Activated T-helper 1 cell treated with anti-CD3 and anti-CD28 coated beads, Interleukin-2, amount 50 U/mL, for 16 hours (primary cell): ENCODE results near the gene CCDC159.
"Not testable (repeated sequence)": the region's sequence is repeated elsewhere in the genome, so short reads cannot be mapped to it uniquely, and the experiment has no call there.

Experiments
- DNase-seq, 2 donors: peaks; one replicate each; pipeline ENCODE4 v3.0.0-alpha.2; 2020; ENCODE audit warnings: low read depth in 1 of 2, low spot score in 1 of 2

The CCDC159 gene

DNA sequence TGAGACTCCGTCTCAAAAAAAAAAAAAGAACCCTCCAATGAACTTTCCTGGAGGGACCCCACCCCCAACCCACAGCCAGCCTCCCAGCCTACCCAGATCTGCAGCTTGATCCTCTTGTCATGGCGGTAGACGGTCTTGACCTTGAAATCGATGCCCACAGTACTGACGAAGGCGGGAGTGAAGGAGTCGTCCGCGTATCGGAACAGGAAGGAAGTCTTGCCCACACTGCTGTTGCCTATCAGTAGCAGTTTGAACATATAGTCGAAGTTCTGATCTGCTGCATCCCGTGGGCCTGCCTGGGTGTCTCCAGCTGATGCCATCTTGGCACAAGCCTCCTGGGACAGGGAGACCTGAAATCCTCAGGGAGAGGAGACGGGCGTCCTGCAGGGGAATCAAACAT lies 9.2 kb upstream of the CCDC159 start:
- no peak for DNase-seq

GRCh38 chr19:11338121-11338520 lies 8.2 kb upstream of the CCDC159 start:
- no peak for DNase-seq

GRCh38 chr19:11338569-11339253 lies 7.6 kb upstream of the CCDC159 start:
- DNase-seq = no peak

DNA sequence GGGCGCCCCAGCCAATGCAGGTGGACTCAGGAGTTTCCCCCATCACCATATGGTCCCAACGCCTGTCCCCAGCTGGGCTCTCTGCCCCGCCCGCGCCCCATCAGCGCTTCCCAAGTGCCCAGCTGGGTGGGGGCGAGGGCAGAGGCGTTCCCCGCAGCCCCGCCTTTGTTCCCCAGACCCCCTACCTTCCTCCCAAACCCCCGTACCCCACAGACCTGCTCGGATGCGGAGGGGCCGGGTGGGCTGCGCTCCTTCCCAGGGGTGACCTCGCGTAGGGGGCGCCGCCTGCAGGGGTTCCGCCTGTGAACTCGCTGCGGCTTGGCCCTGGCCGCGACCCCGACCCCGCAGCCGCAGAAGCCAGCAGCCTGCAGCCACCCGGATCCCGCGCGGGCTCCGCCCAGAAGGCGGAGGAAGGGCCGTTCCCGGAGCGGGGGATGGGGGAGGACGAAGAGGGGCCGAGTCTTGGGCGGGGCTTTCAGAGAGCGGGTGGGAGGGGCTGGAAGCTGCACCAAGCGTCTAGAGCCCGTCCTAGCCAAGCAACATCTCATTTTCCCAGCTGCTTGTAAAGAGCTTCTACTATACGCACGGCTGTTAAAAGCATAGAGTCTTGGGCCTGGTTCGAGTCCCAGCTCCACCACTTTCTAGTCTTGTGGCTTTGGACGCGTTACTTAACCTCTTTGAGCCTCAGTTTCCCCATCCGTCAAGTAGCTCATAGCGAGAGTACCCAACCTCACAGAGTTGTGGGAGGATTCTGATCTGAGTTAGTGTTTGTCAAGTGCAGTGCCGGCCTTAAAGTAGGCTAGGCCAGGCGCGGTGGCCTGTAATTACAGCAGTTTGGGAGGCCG lies 6.8 kb upstream of the CCDC159 start, which contains the start of gene RAB3D:
Gene RAB3D, minus strand, starts transcription at position 404 of the 845 bp plus-strand sequence. CDS start 2,258 bp downstream, outside the sequence.
- DNase-seq = peak; percentile 59 to 61

DNA sequence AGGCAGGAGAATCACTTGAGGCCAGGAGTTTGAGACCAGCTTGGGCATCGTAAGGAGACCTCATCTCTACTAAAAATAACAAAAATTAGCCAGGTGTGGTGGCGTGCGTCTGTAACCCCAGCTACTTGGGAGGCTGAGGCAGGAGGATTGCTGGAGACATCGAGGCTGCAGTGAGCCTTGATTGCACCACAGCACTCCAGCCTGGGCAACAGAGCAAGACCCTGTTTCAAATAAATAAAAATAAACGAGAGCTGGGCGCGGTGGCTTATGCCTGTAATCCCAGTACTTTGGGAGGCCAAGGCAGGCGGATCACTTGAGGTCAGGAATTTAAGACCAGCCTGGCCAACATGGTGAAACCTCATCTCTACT lies 6.2 kb upstream of the CCDC159 start:
- not testable (repeated sequence) for DNase-seq

DNA sequence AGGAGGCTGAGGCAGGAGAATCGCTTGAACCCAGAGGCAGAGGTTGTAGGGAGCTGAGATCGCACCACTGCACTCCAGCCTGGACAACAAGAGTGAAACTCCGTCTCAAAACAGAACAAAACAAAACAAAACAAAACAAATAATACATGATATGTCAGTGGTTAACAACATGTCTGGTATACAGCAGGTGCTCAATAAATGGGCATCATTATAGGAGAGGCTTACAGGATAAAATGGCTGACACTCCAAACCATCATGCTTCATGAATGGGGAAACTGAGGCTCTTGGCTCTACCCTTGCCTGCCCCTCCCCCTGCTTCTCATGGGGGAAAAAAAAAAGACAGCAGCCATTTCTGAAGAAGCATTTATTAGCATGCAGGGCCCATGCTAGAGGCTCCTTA lies 3.9 kb upstream of the CCDC159 start:
- DNase-seq = no peak

GRCh38 chr19:11345122-11345803 lies 1.1 kb upstream of the CCDC159 start:
- no peak for DNase-seq

- DNase-seq = no peak
Observed at GRCh38 chr19:11347546-11348039, 1.3 kb downstream of the CCDC159 start.

- DNase-seq = no peak
Observed at GRCh38 chr19:11349171-11349570, 2.9 kb downstream of the CCDC159 start.

DNA sequence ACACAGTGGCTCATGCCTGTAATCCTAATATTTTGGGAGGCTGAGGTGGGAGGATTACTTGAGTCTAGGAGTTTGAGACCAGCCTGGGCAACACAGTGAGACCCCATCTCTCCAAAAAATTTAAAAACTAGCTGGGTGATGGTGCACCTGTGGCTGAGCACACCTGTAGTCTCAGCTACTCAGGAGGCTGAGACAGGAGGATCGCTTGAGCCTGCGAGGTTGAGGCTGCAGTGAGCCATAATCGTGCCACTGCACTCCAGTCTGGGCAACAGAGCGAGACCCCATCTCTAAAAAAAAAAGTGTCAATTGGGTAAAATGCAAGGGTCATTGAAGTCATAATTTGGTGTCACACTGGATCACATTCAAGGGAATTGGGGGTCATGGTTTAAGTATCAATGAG lies 7.8 kb downstream of the CCDC159 start:
- DNase-seq = not testable (repeated sequence)

DNA sequence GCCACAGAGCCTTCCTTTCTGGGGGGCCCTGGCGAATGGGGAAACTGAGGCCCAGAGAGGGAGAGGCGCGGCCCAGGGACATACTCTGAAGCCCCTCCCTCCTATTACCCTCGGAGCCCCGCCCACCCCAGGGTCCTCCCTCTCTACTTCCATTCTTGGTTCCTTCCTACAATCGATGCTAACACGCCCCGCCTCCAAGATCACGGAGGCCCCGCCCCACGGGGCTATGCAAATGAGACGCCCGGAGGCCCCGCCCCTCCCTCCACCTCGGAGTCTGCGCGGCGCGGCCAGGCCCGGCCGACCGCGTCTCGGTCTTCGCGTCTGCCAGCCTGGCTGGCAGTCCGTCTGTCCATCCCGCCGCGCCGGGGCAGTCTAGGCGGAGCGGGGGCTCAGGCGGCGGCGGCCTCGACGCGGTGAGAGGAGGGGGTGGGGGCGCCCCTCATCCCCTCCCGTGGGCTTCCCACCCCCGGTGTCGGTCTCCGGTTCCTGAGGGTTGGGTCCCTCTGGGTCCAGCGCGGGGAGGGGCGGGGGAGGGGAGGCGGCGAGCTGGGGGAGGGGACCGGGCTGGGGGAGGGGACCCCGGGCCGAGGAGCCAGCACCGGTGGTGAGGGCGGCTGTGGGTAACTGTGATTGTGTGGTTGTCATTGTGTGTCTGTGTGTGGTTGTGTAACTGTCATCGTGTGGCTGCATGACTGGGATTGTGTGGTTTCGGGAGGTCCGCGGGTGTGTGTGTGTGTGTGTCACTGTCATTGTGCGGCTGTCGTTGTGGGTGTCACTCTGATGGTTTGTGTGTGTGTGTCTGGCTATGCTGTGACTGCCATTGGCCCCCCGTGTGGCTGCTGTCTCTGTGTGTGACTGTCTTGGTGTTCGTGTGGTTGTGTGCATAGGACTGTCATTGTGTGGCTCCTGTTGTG lies 9.1 kb downstream of the CCDC159 start, which contains the start of gene PLPPR2:
Gene PLPPR2, plus strand, starts transcription at position 273 of the 914 bp plus-strand sequence. CDS start 2,242 bp downstream, outside the sequence.
- peak; percentile 51 to 63 for DNase-seq

DNA sequence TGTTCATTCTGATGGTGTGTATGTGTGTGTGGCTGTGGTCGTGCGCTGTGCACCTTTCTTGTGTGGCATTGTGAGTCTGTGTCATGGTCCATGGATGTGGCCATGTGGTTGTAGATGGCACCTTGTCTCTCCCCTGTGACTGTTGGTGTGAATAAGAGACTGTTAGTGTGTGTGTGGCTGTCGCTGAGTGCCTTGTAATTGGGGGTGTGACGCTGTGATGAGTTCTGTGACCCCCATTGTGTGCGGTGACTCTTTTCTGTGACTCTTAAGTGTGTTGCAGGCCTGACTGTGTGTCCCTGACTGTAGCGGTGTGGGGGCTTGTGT lies 9.7 kb downstream of the CCDC159 start:
- no peak for DNase-seq

DNA sequence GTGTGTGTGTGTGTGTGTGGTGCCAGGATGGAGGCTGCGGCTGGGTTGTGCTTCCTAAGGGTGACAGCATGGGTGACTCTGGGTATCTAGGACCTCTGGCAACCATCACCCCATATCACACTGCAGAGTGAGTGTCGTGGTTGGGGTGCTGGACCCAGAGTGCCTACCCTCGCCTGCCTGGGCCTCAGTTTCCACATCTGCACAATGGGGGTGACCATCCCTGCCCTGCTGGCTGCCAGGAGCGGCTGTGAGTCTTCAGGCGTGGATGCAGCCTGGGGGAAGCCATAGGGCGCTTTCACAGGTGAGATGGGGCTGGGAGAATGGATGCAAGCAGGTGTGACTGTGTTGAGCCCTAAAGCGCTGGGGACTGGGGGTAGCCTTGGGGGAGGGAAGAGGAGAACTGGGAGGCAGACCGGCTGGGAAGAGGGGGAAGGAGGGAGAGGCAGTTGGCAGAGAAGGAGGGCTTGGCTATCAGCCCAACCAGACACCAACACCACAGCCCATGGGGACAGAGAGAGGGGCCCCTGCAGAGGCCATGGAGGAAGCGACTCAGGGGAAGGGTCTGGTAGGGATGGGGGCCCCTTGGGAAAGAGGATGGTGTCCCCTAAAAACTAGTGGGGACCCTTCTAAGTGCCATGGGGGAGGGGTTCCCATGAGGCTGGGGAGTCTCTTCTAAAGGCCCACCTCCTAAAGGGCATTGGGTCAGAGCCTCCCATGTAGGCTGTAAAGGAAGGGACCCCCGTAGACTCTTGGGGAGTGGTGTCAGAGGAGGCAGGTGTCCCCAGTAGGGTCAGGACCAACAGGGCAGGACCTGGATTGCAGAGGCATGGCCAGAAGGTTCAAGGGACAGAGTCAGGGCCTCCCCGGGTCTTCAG lies 10.6 kb downstream of the CCDC159 start:
- no peak for DNase-seq

- DNase-seq = no peak
Observed at GRCh38 chr19:11359421-11359820, 13.1 kb downstream of the CCDC159 start.

DNA sequence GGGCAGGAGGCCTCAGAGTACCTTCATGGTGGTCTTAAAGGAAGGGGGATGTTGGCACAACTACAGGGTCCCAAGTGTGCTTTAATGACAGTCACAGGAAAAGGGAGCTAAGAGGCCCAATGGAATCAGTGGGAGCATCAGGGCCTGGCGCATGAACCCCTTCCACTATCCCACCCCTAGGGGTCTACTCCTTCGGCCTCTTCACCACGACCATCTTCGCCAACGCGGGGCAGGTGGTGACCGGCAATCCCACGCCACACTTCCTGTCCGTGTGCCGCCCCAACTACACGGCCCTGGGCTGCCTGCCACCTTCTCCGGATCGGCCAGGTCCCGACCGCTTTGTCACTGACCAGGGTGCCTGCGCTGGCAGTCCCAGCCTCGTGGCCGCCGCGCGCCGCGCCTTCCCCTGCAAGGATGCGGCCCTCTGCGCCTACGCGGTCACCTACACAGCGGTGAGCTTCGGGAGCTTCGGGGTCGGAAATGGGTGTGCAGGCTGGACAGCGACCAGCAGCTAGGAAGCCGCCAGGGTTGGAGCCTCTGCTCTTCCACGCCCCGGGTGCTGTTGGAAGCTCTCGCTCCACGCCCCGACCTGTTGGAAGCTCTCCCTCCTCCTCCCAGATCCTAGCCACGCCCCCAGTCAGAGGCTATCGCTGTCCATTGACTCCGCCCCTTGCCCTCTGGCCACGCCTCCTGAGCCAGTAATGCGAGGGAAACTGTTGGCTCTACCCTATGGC lies 14.9 kb downstream of the CCDC159 start:
- DNase-seq = no peak

DNA sequence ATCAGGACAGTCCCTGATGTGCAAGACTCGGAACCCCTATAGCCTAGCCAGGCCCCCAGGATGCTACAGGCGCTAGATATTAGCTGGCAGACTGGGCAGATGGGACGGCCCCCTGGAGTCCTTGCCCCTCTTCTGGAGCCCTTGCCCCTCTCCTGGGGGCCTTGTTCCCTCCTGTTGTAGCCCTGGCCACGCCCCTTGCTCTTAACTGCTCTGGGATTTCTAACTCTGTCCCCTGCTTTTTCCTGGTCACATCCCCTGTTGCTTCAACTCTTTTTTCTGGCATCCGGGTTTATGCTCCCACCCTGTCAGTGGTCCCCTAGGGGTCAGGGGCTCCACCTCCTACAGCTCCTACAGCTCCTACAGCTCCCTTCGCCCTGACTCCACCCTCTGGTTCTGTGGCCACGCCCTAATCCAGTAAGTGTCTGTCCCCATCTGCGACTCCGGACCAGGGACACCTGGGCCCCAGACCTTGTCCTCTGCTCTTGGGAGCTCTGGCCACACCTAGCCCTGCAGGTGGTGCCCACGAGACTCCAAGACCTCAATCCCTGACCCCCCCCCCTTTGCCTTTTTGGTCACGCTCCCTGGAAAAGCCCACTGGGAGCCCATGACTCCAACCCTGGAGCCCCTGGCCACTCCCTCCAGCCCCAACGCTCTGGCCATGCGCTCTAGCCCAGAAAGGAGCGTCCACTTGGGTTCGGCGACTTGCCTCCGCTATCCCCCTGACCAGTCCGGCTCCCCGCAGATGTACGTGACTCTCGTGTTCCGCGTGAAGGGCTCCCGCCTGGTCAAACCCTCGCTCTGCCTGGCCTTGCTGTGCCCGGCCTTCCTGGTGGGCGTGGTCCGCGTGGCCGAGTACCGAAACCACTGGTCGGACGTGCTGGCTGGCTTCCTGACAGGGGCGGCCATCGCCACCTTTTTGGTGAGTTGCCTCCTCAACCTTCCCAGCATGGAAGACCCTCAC lies 15.7 kb downstream of the CCDC159 start:
- no peak for DNase-seq

DNA sequence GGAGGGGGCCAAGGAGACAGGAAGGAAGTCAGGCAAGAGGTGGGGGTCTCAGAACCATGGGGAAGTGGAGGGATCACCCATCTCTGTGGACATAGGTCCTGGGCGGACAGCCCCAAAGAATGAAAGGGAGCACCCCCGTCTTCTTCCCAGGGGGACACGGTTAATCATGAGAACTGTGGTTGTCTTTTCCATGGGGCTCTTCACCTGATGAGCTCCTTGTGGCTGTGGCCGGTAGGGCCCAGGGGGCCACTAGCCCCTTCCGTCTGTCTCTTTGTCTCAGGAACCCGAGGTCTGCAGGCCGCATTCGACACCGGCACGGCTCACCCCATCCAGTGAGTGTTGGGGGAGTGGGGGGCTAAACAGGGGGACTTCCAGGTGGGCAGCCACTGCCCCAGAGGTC lies 17.6 kb downstream of the CCDC159 start:
- no peak for DNase-seq
